SK-N-SH treated with all-trans-retinoic acid at 6 μM for 48 hours (cell line): Measurements from ENCODE around the gene DNMBP.

Source experiments
- ATAC-seq: fragments of 200-7000 bp; cut with Tn5 transposase; 3 replicates; pipeline ENCODE4 v1.9.1; 2020; ENCODE audit warnings: mild to moderate bottlenecking, moderate library complexity
- CSDC2 ChIP-seq: fragments of 250-450 bp; sonication (Bioruptor Pico); IDR thresholded peaks from 2 replicates; pipeline ENCODE4 v1.5.0; 2020; ENCODE audit warnings: mild to moderate bottlenecking, moderate library complexity
- ISL1 ChIP-seq: fragments of 250-450 bp; sonication (Bioruptor Pico); IDR thresholded peaks from 2 replicates; pipeline ENCODE4 v2.1.2; 2022; ENCODE audit warnings: mild to moderate bottlenecking, moderate library complexity
- OSR1 ChIP-seq: fragments of 250-450 bp; sonication (Bioruptor Pico); IDR thresholded peaks from 2 replicates; pipeline ENCODE4 v1.8.0; 2022; ENCODE audit warnings: moderate library complexity, mild to moderate bottlenecking, inconsistent platforms
- PPARA ChIP-seq: fragments of 250-450 bp; sonication (Bioruptor Pico); IDR thresholded peaks from 2 replicates; pipeline ENCODE4 v1.5.0; 2020; ENCODE audit warnings: mild to moderate bottlenecking, borderline replicate concordance
- RARB ChIP-seq: fragments of 250-450 bp; sonication (Bioruptor Pico); IDR thresholded peaks from 2 replicates; pipeline ENCODE4 v1.8.0; 2021; ENCODE audit warnings: mild to moderate bottlenecking, moderate library complexity
- SNAI2 ChIP-seq: fragments of 250-450 bp; sonication (Bioruptor Pico); IDR thresholded peaks from 2 replicates; pipeline ENCODE4 v1.5.0; 2020; ENCODE audit warnings: mild to moderate bottlenecking, moderate library complexity
- TCF4 ChIP-seq: fragments of 250-450 bp; sonication (Bioruptor Pico); IDR thresholded peaks from 2 replicates; pipeline ENCODE4 v1.8.0; 2021; ENCODE audit warnings: mild to moderate bottlenecking, moderate library complexity, borderline replicate concordance
- TOX ChIP-seq: fragments of 250-450 bp; sonication (Bioruptor Pico); IDR thresholded peaks from 2 replicates; pipeline ENCODE4 v1.8.0; 2021; ENCODE audit warnings: mild to moderate bottlenecking, moderate library complexity, borderline replicate concordance
- ZC3H10 ChIP-seq: fragments of 250-450 bp; sonication (Bioruptor Pico); IDR thresholded peaks from 2 replicates; pipeline ENCODE4 v1.5.1; 2021; ENCODE audit warnings: mild to moderate bottlenecking, moderate library complexity
- ZFP3 ChIP-seq: fragments of 250-450 bp; sonication (Bioruptor Pico); IDR thresholded peaks from 2 replicates; pipeline ENCODE4 v1.5.0; 2020; ENCODE audit warnings: mild to moderate bottlenecking, moderate library complexity
- ZFP30 ChIP-seq: fragments of 450-650 bp; formaldehyde crosslinking; IDR thresholded peaks from 2 replicates; pipeline ENCODE4 v1.5.0; 2022; ENCODE audit warnings: mild to moderate bottlenecking, moderate library complexity
- ZNF565 ChIP-seq: fragments of 450-650 bp; formaldehyde crosslinking; conservative IDR thresholded peaks from 2 replicates; pipeline ENCODE4 v1.5.0; 2020; ENCODE audit warnings: low read depth, mild to moderate bottlenecking, moderate library complexity
- ZNF70 ChIP-seq: fragments of 450-650 bp; formaldehyde crosslinking; IDR thresholded peaks from 2 replicates; pipeline ENCODE4 v1.5.0; 2020; ENCODE audit warnings: mild to moderate bottlenecking, moderate library complexity
- TF ChIP-seq, protein P1 (sequence below): fragments of 250-450 bp; sonication (Bioruptor Pico); IDR thresholded peaks from 2 replicates; pipeline ENCODE4 v1.5.0; 2020; ENCODE audit warnings: mild to moderate bottlenecking, moderate library complexity
- TF ChIP-seq, protein P2 (sequence below): fragments of 250-450 bp; sonication (Bioruptor Pico); IDR thresholded peaks from 2 replicates; pipeline ENCODE4 v1.8.0; 2021; ENCODE audit warnings: low read depth, mild to moderate bottlenecking, moderate library complexity, borderline replicate concordance
- TF ChIP-seq, protein P3 (sequence below): fragments of 250-450 bp; sonication (Bioruptor Pico); IDR thresholded peaks from 2 replicates; pipeline ENCODE4 v1.5.1; 2020; ENCODE audit warnings: low read depth, mild to moderate bottlenecking, moderate library complexity
- TF ChIP-seq, protein P4 (sequence below): fragments of 250-450 bp; sonication (Bioruptor Pico); IDR thresholded peaks from 2 replicates; pipeline ENCODE4 v1.5.1; 2021; ENCODE audit warnings: mild to moderate bottlenecking, moderate library complexity
- TF ChIP-seq, protein P5 (sequence below): fragments of 250-450 bp; sonication (Bioruptor Pico); IDR thresholded peaks from 2 replicates; pipeline ENCODE4 v1.8.0; 2020; ENCODE audit warnings: mild to moderate bottlenecking, moderate library complexity, borderline replicate concordance

Gene DNMBP

DNA sequence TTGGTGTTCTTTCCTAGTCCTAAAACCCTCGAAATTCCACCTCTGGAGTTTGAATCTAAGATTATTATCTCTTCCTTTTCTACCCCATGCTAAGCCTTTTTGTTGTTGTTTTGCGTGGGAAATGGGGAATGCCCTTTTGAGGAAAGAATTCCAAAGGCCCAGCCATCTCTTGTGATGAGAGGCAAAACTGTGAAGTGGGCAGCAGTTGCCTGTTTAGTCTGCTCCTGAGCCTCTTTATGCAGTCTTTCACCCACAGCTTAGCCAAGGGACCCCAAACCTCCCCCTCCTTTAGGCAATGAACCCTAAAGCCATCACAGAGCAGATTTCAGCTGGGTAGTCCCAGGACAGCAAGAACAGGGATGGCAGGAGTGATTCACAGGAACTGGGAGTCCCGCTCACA, 95.5 kb downstream of the DNMBP start:
- no peak for ATAC-seq
- no peak for TF ChIP-seq ZC3H10 (CRISPR knock-in tag)
- TF ChIP-seq, protein P1, sequence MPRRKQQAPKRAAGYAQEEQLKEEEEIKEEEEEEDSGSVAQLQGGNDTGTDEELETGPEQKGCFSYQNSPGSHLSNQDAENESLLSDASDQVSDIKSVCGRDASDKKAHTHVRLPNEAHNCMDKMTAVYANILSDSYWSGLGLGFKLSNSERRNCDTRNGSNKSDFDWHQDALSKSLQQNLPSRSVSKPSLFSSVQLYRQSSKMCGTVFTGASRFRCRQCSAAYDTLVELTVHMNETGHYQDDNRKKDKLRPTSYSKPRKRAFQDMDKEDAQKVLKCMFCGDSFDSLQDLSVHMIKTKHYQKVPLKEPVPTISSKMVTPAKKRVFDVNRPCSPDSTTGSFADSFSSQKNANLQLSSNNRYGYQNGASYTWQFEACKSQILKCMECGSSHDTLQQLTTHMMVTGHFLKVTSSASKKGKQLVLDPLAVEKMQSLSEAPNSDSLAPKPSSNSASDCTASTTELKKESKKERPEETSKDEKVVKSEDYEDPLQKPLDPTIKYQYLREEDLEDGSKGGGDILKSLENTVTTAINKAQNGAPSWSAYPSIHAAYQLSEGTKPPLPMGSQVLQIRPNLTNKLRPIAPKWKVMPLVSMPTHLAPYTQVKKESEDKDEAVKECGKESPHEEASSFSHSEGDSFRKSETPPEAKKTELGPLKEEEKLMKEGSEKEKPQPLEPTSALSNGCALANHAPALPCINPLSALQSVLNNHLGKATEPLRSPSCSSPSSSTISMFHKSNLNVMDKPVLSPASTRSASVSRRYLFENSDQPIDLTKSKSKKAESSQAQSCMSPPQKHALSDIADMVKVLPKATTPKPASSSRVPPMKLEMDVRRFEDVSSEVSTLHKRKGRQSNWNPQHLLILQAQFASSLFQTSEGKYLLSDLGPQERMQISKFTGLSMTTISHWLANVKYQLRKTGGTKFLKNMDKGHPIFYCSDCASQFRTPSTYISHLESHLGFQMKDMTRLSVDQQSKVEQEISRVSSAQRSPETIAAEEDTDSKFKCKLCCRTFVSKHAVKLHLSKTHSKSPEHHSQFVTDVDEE = no peak
- TF ChIP-seq ZFP30 (CRISPR knock-in tag) = no peak
- no peak for TF ChIP-seq TOX (CRISPR knock-in tag)
- TF ChIP-seq, protein P2, sequence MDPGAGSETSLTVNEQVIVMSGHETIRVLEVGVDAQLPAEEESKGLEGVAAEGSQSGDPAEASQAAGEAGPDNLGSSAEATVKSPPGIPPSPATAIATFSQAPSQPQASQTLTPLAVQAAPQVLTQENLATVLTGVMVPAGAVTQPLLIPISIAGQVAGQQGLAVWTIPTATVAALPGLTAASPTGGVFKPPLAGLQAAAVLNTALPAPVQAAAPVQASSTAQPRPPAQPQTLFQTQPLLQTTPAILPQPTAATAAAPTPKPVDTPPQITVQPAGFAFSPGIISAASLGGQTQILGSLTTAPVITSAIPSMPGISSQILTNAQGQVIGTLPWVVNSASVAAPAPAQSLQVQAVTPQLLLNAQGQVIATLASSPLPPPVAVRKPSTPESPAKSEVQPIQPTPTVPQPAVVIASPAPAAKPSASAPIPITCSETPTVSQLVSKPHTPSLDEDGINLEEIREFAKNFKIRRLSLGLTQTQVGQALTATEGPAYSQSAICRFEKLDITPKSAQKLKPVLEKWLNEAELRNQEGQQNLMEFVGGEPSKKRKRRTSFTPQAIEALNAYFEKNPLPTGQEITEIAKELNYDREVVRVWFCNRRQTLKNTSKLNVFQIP (CRISPR knock-in tag) = no peak
- no peak for TF ChIP-seq OSR1
- TF ChIP-seq, protein P3, sequence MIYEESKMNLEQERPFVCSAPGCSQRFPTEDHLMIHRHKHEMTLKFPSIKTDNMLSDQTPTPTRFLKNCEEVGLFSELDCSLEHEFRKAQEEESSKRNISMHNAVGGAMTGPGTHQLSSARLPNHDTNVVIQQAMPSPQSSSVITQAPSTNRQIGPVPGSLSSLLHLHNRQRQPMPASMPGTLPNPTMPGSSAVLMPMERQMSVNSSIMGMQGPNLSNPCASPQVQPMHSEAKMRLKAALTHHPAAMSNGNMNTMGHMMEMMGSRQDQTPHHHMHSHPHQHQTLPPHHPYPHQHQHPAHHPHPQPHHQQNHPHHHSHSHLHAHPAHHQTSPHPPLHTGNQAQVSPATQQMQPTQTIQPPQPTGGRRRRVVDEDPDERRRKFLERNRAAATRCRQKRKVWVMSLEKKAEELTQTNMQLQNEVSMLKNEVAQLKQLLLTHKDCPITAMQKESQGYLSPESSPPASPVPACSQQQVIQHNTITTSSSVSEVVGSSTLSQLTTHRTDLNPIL (CRISPR knock-in tag) = no peak
- no peak for TF ChIP-seq ZFP3 (CRISPR knock-in tag)
- TF ChIP-seq, protein P4, sequence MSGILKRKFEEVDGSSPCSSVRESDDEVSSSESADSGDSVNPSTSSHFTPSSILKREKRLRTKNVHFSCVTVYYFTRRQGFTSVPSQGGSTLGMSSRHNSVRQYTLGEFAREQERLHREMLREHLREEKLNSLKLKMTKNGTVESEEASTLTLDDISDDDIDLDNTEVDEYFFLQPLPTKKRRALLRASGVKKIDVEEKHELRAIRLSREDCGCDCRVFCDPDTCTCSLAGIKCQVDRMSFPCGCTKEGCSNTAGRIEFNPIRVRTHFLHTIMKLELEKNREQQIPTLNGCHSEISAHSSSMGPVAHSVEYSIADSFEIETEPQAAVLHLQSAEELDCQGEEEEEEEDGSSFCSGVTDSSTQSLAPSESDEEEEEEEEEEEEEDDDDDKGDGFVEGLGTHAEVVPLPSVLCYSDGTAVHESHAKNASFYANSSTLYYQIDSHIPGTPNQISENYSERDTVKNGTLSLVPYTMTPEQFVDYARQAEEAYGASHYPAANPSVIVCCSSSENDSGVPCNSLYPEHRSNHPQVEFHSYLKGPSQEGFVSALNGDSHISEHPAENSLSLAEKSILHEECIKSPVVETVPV = no peak
- no peak for TF ChIP-seq CSDC2
- no peak for TF ChIP-seq ZNF565 (CRISPR knock-in tag)
- TF ChIP-seq RARB (CRISPR knock-in tag) = no peak
- TF ChIP-seq, protein P5, sequence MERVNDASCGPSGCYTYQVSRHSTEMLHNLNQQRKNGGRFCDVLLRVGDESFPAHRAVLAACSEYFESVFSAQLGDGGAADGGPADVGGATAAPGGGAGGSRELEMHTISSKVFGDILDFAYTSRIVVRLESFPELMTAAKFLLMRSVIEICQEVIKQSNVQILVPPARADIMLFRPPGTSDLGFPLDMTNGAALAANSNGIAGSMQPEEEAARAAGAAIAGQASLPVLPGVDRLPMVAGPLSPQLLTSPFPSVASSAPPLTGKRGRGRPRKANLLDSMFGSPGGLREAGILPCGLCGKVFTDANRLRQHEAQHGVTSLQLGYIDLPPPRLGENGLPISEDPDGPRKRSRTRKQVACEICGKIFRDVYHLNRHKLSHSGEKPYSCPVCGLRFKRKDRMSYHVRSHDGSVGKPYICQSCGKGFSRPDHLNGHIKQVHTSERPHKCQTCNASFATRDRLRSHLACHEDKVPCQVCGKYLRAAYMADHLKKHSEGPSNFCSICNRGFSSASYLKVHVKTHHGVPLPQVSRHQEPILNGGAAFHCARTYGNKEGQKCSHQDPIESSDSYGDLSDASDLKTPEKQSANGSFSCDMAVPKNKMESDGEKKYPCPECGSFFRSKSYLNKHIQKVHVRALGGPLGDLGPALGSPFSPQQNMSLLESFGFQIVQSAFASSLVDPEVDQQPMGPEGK = no peak
- TF ChIP-seq PPARA = no peak
- no peak for TF ChIP-seq ZNF70
- TF ChIP-seq SNAI2 (CRISPR knock-in tag) = no peak
- TF ChIP-seq ISL1 (CRISPR knock-in tag) = no peak
- no peak for TF ChIP-seq TCF4 (CRISPR knock-in tag)

DNA sequence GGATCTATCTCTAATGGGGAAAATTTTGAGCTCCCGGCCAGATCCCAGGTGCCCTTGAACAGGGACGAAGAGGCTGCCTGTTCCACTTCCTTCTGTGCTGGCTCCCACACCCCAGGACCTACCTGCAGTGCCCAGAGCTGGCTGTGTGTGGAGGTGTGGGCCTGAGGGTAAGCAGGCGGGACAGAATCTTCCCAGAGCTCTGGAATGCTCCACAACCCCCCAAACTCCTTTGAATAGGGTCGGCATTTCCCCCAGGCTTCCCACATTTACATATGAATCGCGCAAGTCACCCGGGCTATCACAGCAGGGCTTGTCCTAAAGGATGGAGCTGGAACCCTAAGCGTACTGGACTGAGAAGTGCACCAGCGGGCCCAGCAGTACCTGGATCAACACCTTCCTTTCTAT, 95.9 kb downstream of the DNMBP start:
- ATAC-seq = no peak; the same call in 2 of the 3 replicates
- TF ChIP-seq, protein P5 = no peak
- TF ChIP-seq TOX (CRISPR knock-in tag) (no peak), OSR1 (no peak), TCF4 (CRISPR knock-in tag) (no peak), ZFP30 (CRISPR knock-in tag) (no peak)
- TF ChIP-seq, protein P3 (CRISPR knock-in tag) = no peak
